Loucy (cell line): ENCODE data around the gene PIK3CD.
A peak's percentile ranks its signal among the peaks of the same experiment; 100 is the strongest.

Source experiments
- H2AFZ ChIP-seq: fragments of 200-600 bp; sonication (generic); 2 replicates; pipeline ENCODE4 v1.6.0; 2016; ENCODE audit warnings: antibody characterized with exemption, mild to moderate bottlenecking, low read length, moderate library complexity
- H3F3A ChIP-seq: fragments of 200-600 bp; 2 replicates; pipeline ENCODE4 v1.6.0; 2016; ENCODE audit warnings: antibody characterized with exemption, low read depth, mild to moderate bottlenecking
- H3K27me3 ChIP-seq: fragments of 200-600 bp; sonication (generic); 2 replicates; pipeline ENCODE4 v1.6.1; 2014; ENCODE audit warnings: low read length, mild to moderate bottlenecking; ENCODE audit not compliant: insufficient read depth, poor library complexity, severe bottlenecking
- H3K36me3 ChIP-seq: fragments of 200-600 bp; sonication (generic); 2 replicates; pipeline ENCODE4 v1.6.1; 2016; ENCODE audit warnings: low read length; ENCODE audit not compliant: insufficient read depth
- H3K4me1 ChIP-seq: fragments of 200-600 bp; sonication (generic); 2 replicates; pipeline ENCODE4 v1.5.1; 2014; ENCODE audit warnings: low read length, mild to moderate bottlenecking; ENCODE audit not compliant: insufficient read depth, poor library complexity, severe bottlenecking
- H3K4me2 ChIP-seq: fragments of 200-600 bp; sonication (generic); 2 replicates; pipeline ENCODE4 v1.6.0; 2014; ENCODE audit warnings: antibody characterized with exemption, low read length, low read depth, mild to moderate bottlenecking; ENCODE audit not compliant: poor library complexity, severe bottlenecking
- H3K4me3 ChIP-seq: fragments of 200-600 bp; sonication (generic); 2 replicates; pipeline ENCODE4 v1.5.1; 2014; ENCODE audit warnings: low read length, mild to moderate bottlenecking, mixed read lengths; ENCODE audit not compliant: poor library complexity, severe bottlenecking
- H3K79me2 ChIP-seq: fragments of 200-600 bp; sonication (generic); 2 replicates; pipeline ENCODE4 v1.6.1; 2014; ENCODE audit warnings: low read length; ENCODE audit not compliant: insufficient read depth
- H3K9ac ChIP-seq: fragments of 200-600 bp; sonication (generic); 2 replicates; pipeline ENCODE4 v1.6.0; 2014; ENCODE audit warnings: mild to moderate bottlenecking, low read depth, low read length, moderate library complexity; ENCODE audit not compliant: poor library complexity, severe bottlenecking
- H3K9me2 ChIP-seq: fragments of 200-600 bp; sonication (generic); replicated peaks from 2 replicates; pipeline ENCODE4 v1.6.1; 2016; ENCODE audit warnings: low read depth, low read length, mixed read lengths
- H3K9me3 ChIP-seq: fragments of 200-600 bp; sonication (generic); 2 replicates; pipeline ENCODE4 v1.6.1; 2014; ENCODE audit warnings: mild to moderate bottlenecking, antibody characterized with exemption, low read length, low read depth; ENCODE audit not compliant: insufficient read depth
- H4K20me1 ChIP-seq: fragments of 200-600 bp; sonication (generic); 2 replicates; pipeline ENCODE4 v1.6.0; 2014; ENCODE audit warnings: antibody characterized with exemption, low read length, mild to moderate bottlenecking; ENCODE audit not compliant: insufficient read depth, poor library complexity, severe bottlenecking
- CTCF ChIP-seq: fragments of 200-600 bp; sonication (generic); conservative IDR thresholded peaks from 2 replicates; pipeline ENCODE4 v1.5.1; 2014; ENCODE audit warnings: mild to moderate bottlenecking, antibody characterized with exemption, low read length
- EZH2phosphoT487 ChIP-seq: fragments of 200-600 bp; IDR thresholded peaks from 2 replicates; pipeline ENCODE4 v1.6.1; 2018; ENCODE audit warnings: antibody characterized with exemption, mild to moderate bottlenecking, moderate library complexity, borderline replicate concordance

The PIK3CD gene

GRCh38 chr1:9613625-9614299, 37.8 kb upstream of the PIK3CD start:
- Histone ChIP-seq H3K9me3 (no peaks in the 10 kb centered on the region), H3K79me2 (no peaks in the 10 kb centered on the region), H3F3A (no peaks in the 10 kb centered on the region), H3K4me3 (no peak overlapping the region), H3K9ac (no peak overlapping the region), H3K4me2 (no peak overlapping the region), H3K27me3 (no peaks in the 10 kb centered on the region), H3K36me3 (peaks cover 45% of the 10 kb centered on the region; the same call in 1 of the 2 replicates), H3K9me2 (no peaks in the 10 kb centered on the region), H4K20me1 (no peaks in the 10 kb centered on the region), H2AFZ (no peak overlapping the region), H3K4me1 (no peaks in the 10 kb centered on the region)
- no peak for TF ChIP-seq CTCF
- no peak for TF ChIP-seq EZH2phosphoT487

GRCh38 chr1:9615316-9616063, 36.0 kb upstream of the PIK3CD start:
- no peaks in the 10 kb centered on the region for H4K20me1 ChIP-seq
- H3F3A ChIP-seq = no peaks in the 10 kb centered on the region
- H3K79me2 ChIP-seq = no peaks in the 10 kb centered on the region
- no peak overlapping the region for H3K4me3 ChIP-seq
- H3K4me2 ChIP-seq = no peak overlapping the region
- no peak overlapping the region for H3K9ac ChIP-seq
- H3K27me3 ChIP-seq = no peaks in the 10 kb centered on the region
- no peak overlapping the region for H2AFZ ChIP-seq
- no peaks in the 10 kb centered on the region for H3K9me2 ChIP-seq
- H3K4me1 ChIP-seq = no peaks in the 10 kb centered on the region
- H3K36me3 ChIP-seq = peaks cover 29% of the 10 kb centered on the region; the same call in 1 of the 2 replicates
- no peaks in the 10 kb centered on the region for H3K9me3 ChIP-seq
- peak; percentile 82 for TF ChIP-seq CTCF
- TF ChIP-seq EZH2phosphoT487 = no peak

GRCh38 chr1:9618909-9619679, 32.4 kb upstream of the PIK3CD start:
- no peaks in the 10 kb centered on the region for H3K9me2 ChIP-seq
- H3K79me2 ChIP-seq = no peaks in the 10 kb centered on the region
- TF ChIP-seq EZH2phosphoT487 (no peak), CTCF (no peak)
- H2AFZ ChIP-seq = no peak overlapping the region
- no peaks in the 10 kb centered on the region for H3K4me1 ChIP-seq
- H3K27me3 ChIP-seq = no peaks in the 10 kb centered on the region
- no peaks in the 10 kb centered on the region for H3K36me3 ChIP-seq
- no peak overlapping the region for H3K4me3 ChIP-seq
- H3F3A ChIP-seq = no peaks in the 10 kb centered on the region
- H3K4me2 ChIP-seq = no peak overlapping the region
- no peaks in the 10 kb centered on the region for H3K9me3 ChIP-seq
- H3K9ac ChIP-seq = no peak overlapping the region
- no peaks in the 10 kb centered on the region for H4K20me1 ChIP-seq
